Tibial nerve (tissue), 4 donors: Measurements from ENCODE around the gene TLX2. TPM values are rescaled to one million over a fixed set of nuclear protein-coding genes. Genes with fewer than 3 reads are reported as not detected.

Experiments used
- DNase-seq, 2 donors: peaks; one replicate each; pipeline ENCODE4 v3.0.0-alpha.2; 2019; ENCODE audit warnings: low spot score in 2 of 2
- H3K27ac ChIP-seq, 4 donors: fragments of 200-600 bp; sonication (generic) in 3 of 4; one replicate each; pipeline ENCODE4 v1.5.1; 2017 to 2019; ENCODE audit warnings: mild to moderate bottlenecking in 1 of 4
- H3K27me3 ChIP-seq, 2 donors: fragments of 200-600 bp; sonication (generic) in 1 of 2; one replicate each; pipeline versions ENCODE4 v1.5.1 to v1.6.0; 2017 to 2019
- H3K36me3 ChIP-seq, 3 donors: fragments of 200-600 bp; sonication (generic); one replicate each; pipeline ENCODE4 v1.5.1; 2018 to 2019
- H3K4me1 ChIP-seq, 4 donors: fragments of 200-600 bp; sonication (generic) in 3 of 4; one replicate each; pipeline ENCODE4 v1.5.1; 2017 to 2019
- H3K4me3 ChIP-seq, 4 donors: fragments of 200-600 bp; sonication (generic) in 3 of 4; one replicate each; pipeline ENCODE4 v1.5.1; 2017 to 2019; ENCODE audit warnings: mild to moderate bottlenecking in 1 of 4, moderate library complexity in 1 of 4
- H3K9me3 ChIP-seq, 4 donors: fragments of 200-600 bp; sonication (generic) in 3 of 4; one replicate each; pipeline ENCODE4 v1.5.1; 2017 to 2019
- EP300 ChIP-seq, 2 donors: sonication (generic); formaldehyde crosslinking; IDR thresholded peaks; one replicate each; pipeline ENCODE4 v1.6.1; 2017; ENCODE audit warnings: antibody characterized with exemption in 2 of 2, mild to moderate bottlenecking in 1 of 2
- POLR2A ChIP-seq, 2 donors: fragments of 450-650 bp; IDR thresholded peaks; one replicate each; pipeline ENCODE4 v1.6.1; 2017; ENCODE audit warnings: antibody characterized with exemption in 2 of 2, mild to moderate bottlenecking in 2 of 2, moderate library complexity in 2 of 2
- WGBS, 2 donors: methylation state at CpG; one replicate each; pipeline ENCODE4 v1.1.5; 2018; 5-methylcytosine and 5-hydroxymethylcytosine counted together
- total RNA-seq, 4 donors: library from RNA; depleted of rRNA; stranded (reverse); fragments of >200 nt; gene quantifications; one replicate each; pipeline ENCODE4 v1.1.0, GENCODE V29; 2016
- TF ChIP-seq, protein P1 (sequence below), 5 experiments: fragments of 200-600 bp in 3 of 5; fragments of 450-650 bp in 2 of 5; sonication (generic) in 3 of 5; IDR thresholded peaks; one replicate each; pipeline ENCODE4 v1.5.1; 2016 to 2019; ENCODE audit warnings: antibody characterized with exemption in 5 of 5, mild to moderate bottlenecking in 3 of 5, moderate library complexity in 2 of 5

The TLX2 gene
- total RNA-seq, 4 donors from 2014 or later: not detected

DNA sequence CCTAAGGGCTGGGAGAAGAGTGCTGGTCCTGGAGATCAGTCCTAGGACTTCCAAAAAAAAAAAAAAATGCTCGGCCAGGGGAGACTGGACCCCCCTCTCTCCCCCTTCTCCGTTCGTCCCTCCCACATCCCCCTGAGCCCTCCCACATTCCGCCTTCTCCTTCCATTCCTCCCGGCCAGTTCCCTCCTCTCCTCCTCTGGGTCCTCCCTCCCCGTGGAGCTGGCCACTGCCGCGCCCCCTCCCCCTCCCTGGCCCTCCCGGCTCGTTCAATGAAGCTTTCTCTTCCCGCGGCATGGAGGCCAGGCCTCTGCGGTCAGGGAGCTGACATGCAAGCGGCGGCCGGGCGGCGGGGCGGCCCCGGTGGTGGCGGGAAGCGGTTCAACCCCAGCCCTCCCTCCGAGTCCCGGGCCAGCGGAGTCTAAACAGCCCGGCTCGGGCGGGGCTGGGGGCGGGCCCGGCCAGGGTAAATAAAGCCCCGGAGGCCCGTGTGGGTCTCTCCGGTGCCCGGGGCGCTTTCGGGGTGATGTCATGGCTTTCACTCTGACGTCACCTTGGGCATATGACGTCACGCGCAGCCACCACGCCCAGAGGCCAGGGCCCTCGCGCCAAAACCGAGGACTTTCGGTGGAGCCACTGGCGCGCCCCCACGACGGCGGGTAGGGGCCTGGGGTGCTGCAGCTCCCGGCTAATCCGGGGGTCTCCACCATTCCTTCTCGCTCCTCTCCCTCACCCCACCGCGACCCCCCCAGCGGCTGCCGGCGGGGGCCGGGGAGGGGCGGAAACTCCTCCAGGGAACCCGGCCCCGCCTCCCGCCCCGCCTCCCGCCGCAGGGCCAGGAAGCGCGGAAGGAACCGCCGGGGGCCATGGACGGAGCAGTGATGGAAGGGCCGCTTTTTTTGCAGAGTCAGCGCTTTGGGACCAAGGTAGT, 39.9 kb downstream of the TLX2 start, which contains the start of the genes DOK1 and LOXL3:
DOK1 (plus strand) TSS at position 829 of the 928 bp plus-strand sequence; CDS start at position 864, 35 bp downstream.
LOXL3 (minus strand) TSS at position 51 of the 928 bp plus-strand sequence. CDS start 1,308 bp downstream, outside the sequence.
- peaks cover 0 to 54% (median 15%) of the 10 kb centered on the region in 4 donors for H3K4me1 ChIP-seq
- no peaks in the 10 kb centered on the region for H3K9me3 ChIP-seq
- H3K27ac ChIP-seq: peak within 1 kb of the TSS; percentile 89 to 98 (median 96)
- DNase-seq: peak; percentile 73 to 81
- peak in 1 of 2 donors; percentile 51 for TF ChIP-seq POLR2A (IDR thresholded peaks at IDR 0.05)
- TF ChIP-seq EP300 (IDR thresholded peaks at IDR 0.05): peak in 1 of 2 donors; percentile 43
- TF ChIP-seq, protein P1, sequence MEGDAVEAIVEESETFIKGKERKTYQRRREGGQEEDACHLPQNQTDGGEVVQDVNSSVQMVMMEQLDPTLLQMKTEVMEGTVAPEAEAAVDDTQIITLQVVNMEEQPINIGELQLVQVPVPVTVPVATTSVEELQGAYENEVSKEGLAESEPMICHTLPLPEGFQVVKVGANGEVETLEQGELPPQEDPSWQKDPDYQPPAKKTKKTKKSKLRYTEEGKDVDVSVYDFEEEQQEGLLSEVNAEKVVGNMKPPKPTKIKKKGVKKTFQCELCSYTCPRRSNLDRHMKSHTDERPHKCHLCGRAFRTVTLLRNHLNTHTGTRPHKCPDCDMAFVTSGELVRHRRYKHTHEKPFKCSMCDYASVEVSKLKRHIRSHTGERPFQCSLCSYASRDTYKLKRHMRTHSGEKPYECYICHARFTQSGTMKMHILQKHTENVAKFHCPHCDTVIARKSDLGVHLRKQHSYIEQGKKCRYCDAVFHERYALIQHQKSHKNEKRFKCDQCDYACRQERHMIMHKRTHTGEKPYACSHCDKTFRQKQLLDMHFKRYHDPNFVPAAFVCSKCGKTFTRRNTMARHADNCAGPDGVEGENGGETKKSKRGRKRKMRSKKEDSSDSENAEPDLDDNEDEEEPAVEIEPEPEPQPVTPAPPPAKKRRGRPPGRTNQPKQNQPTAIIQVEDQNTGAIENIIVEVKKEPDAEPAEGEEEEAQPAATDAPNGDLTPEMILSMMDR (IDR thresholded peaks at IDR 0.05): peak in 2 of 5 experiments; percentile 20 to 32
- H3K36me3 ChIP-seq: peaks cover 0 to 15% (median 0%) of the 10 kb centered on the region in 3 donors
- H3K4me3 ChIP-seq: peak within 1 kb of the TSS; percentile 72 to 95 (median 79)
- H3K27me3 ChIP-seq: no peaks in the 10 kb centered on the region
- WGBS, 2 donors: 1% methylated on average over 18 to 43 of the region's 73 CpGs

DNA sequence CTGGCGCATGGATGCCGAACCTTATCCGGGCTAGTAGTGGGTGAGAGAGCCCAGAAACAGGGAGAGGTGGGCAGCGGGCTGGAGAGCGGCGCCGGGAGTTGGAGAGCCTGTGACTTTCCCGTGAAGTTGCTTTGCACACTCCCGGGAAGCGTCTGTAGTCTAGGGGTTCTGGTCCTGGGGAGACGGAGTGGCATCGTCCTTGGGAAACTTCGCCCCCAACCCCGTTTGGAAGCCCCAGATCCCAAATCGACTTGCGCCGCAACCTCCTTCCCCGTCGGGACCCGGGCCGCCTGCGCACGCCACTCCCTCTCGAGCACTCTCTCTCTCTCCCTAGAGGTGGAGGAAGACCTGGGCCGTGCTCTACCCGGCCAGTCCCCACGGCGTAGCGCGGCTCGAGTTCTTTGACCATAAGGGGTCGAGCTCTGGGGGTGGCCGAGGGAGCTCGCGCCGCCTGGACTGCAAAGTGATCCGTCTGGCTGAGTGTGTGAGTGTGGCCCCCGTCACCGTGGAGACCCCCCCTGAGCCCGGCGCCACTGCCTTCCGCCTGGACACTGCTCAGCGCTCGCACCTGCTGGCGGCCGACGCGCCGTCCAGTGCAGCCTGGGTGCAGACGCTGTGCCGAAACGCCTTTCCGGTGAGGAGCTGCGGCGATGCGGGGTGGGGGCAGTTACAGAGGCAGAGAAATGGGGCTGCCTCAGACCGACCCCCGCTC, 40.7 kb downstream of the TLX2 start:
- peaks cover 0 to 15% (median 0%) of the 10 kb centered on the region in 3 donors for H3K36me3 ChIP-seq
- no peaks in the 10 kb centered on the region for H3K9me3 ChIP-seq
- TF ChIP-seq POLR2A (IDR thresholded peaks at IDR 0.05): no peak
- TF ChIP-seq, protein P1 (IDR thresholded peaks at IDR 0.05): no peak
- no peak for TF ChIP-seq EP300 (IDR thresholded peaks at IDR 0.05)
- no peak for DNase-seq
- peak overlapping the region; percentile 72 to 95 (median 79) for H3K4me3 ChIP-seq
- H3K4me1 ChIP-seq: peaks cover 0 to 46% (median 10%) of the 10 kb centered on the region in 4 donors
- H3K27ac ChIP-seq: peak overlapping the region; percentile 89 to 98 (median 96)
- no peaks in the 10 kb centered on the region for H3K27me3 ChIP-seq
- WGBS, 2 donors: 3 to 4% methylated on average over 44 to 57 of the region's 58 CpGs

DNA sequence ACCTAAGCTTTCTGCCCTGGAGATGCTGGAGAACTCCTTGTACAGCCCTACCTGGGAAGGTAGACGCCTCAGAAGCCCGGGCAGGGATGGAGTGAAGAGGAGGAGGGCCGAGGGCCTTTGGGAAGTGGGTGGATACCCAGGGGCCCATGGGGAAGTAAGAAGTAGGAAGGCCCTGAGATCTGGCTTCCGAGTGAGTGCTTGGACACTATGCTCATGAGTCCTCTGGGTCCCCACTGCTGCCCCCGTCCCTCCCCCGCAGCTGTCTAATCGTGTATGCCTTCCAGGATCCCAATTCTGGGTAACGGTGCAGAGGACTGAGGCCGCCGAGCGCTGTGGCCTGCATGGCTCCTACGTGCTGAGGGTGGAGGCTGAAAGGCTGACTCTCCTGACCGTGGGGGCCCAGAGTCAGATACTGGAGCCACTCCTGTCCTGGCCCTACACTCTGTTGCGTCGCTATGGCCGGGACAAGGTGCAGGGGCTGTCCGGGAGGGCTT, 41.4 kb downstream of the TLX2 start:
- peaks cover 0 to 15% (median 0%) of the 10 kb centered on the region in 3 donors for H3K36me3 ChIP-seq
- TF ChIP-seq EP300 (IDR thresholded peaks at IDR 0.05) (no peak), POLR2A (IDR thresholded peaks at IDR 0.05) (no peak)
- TF ChIP-seq, protein P1 (IDR thresholded peaks at IDR 0.05): no peak
- 68 to 70% methylated on average over 14 to 17 of the region's 17 CpGs for WGBS, 2 donors
- H3K9me3 ChIP-seq: no peaks in the 10 kb centered on the region
- no peak for DNase-seq
- peaks cover 0 to 39% (median 10%) of the 10 kb centered on the region in 4 donors for H3K4me1 ChIP-seq
- H3K27me3 ChIP-seq: no peaks in the 10 kb centered on the region
- peak overlapping the region; percentile 72 to 95 (median 79) for H3K4me3 ChIP-seq
- H3K27ac ChIP-seq: peak overlapping the region; percentile 89 to 98 (median 96)

DNA sequence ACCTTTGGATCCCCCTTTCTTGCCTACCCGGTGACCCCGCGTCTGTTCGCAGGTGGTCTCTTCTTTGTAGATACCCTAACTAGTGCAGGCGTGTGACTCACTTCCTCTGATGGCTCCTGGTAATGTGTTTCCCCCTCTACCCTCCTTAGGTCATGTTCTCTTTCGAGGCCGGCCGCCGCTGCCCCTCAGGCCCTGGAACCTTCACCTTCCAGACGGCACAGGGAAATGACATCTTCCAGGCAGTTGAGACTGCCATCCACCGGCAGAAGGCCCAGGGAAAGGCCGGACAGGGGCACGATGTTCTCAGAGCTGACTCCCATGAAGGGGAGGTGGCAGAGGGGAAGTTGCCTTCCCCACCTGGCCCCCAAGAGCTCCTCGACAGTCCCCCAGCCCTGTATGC, 41.9 kb downstream of the TLX2 start:
- Histone ChIP-seq H3K27ac (peak overlapping the region in 2 of 4 donors; percentile 97 to 98), H3K27me3 (no peaks in the 10 kb centered on the region), H3K36me3 (peaks cover 0 to 15% (median 0%) of the 10 kb centered on the region in 3 donors), H3K4me1 (peaks cover 0 to 35% (median 10%) of the 10 kb centered on the region in 4 donors), H3K4me3 (peak overlapping the region in 1 of 4 donors; percentile 95), H3K9me3 (no peaks in the 10 kb centered on the region)
- WGBS, 2 donors: 75 to 79% methylated on average over 14 of the region's 14 CpGs
- no peak for TF ChIP-seq EP300 (IDR thresholded peaks at IDR 0.05)
- TF ChIP-seq POLR2A (IDR thresholded peaks at IDR 0.05): no peak
- TF ChIP-seq, protein P1 (IDR thresholded peaks at IDR 0.05): no peak
- no peak for DNase-seq
